ENCODE measurements around the gene AJUBA.

Gene AJUBA

GRCh38 chr14:22925513-22925912 lies 56.8 kb downstream of the AJUBA start:
- H4K20me1 ChIP-seq (ENCODE audit: insufficient read depth, low read length) = no peaks in the 10 kb centered on the region
- no peak overlapping the region for H3K4me3 ChIP-seq (ENCODE audit: low read depth in 1 of 2, low read length in 2 of 2)
- H3K36me3 ChIP-seq (ENCODE audit: insufficient read depth, low read length) = peaks cover 62% of the 10 kb centered on the region
- no peak overlapping the region for H2AFZ ChIP-seq (ENCODE audit: low read depth, low read length)
- no peak overlapping the region for H3K4me2 ChIP-seq (ENCODE audit: insufficient read depth, low read length)
- DNase-seq (no peak), ATAC-seq (ENCODE audit: insufficient read depth, low read depth) (no peak)
- no peaks in the 10 kb centered on the region for H3K9me3 ChIP-seq (ENCODE audit: insufficient read depth, low read length, severe bottlenecking)
- H3K79me2 ChIP-seq (ENCODE audit: insufficient read depth, low read length) = peaks cover 23% of the 10 kb centered on the region
- no peak overlapping the region for H3K9ac ChIP-seq (ENCODE audit: low read depth, low read length)
- no peak overlapping the region for H3K27ac ChIP-seq (ENCODE audit: low read length)
- H3K4me1 ChIP-seq (ENCODE audit: insufficient read depth, low read length) = peaks cover 32% of the 10 kb centered on the region
- TF ChIP-seq EZH2 (IDR thresholded peaks at IDR 0.05; ENCODE audit: borderline replicate concordance, low read depth, low read length, severe bottlenecking) (no peak), CTCF (IDR thresholded peaks at IDR 0.05; ENCODE audit: borderline replicate concordance, extremely low read depth, low read length, poor library complexity, severe bottlenecking) (no peak)
- H3K27me3 ChIP-seq (ENCODE audit: insufficient read depth, low read length, poor library complexity) = no peaks in the 10 kb centered on the region

GRCh38 chr14:22923746-22924145 lies 58.6 kb downstream of the AJUBA start:
- H4K20me1 ChIP-seq (ENCODE audit: insufficient read depth, low read length) = no peaks in the 10 kb centered on the region
- no peak overlapping the region for H3K27ac ChIP-seq (ENCODE audit: low read length)
- peaks cover 37% of the 10 kb centered on the region for H3K4me1 ChIP-seq (ENCODE audit: insufficient read depth, low read length)
- DNase-seq (no peak), ATAC-seq (ENCODE audit: insufficient read depth, low read depth) (no peak)
- no peak overlapping the region for H2AFZ ChIP-seq (ENCODE audit: low read depth, low read length)
- no peaks in the 10 kb centered on the region for H3K9me3 ChIP-seq (ENCODE audit: insufficient read depth, low read length, severe bottlenecking)
- H3K9ac ChIP-seq (ENCODE audit: low read depth, low read length) = no peak overlapping the region
- H3K4me3 ChIP-seq (ENCODE audit: low read depth in 1 of 2, low read length in 2 of 2) = no peak overlapping the region
- peaks cover 68% of the 10 kb centered on the region for H3K36me3 ChIP-seq (ENCODE audit: insufficient read depth, low read length)
- TF ChIP-seq EZH2 (IDR thresholded peaks at IDR 0.05; ENCODE audit: borderline replicate concordance, low read depth, low read length, severe bottlenecking) = no peak
- no peak for TF ChIP-seq CTCF (IDR thresholded peaks at IDR 0.05; ENCODE audit: borderline replicate concordance, extremely low read depth, low read length, poor library complexity, severe bottlenecking)
- no peaks in the 10 kb centered on the region for H3K27me3 ChIP-seq (ENCODE audit: insufficient read depth, low read length, poor library complexity)
- H3K4me2 ChIP-seq (ENCODE audit: insufficient read depth, low read length) = no peak overlapping the region
- peaks cover 19% of the 10 kb centered on the region for H3K79me2 ChIP-seq (ENCODE audit: insufficient read depth, low read length)

- Histone ChIP-seq H3K4me2 (ENCODE audit: insufficient read depth, low read length) (no peak overlapping the region), H3K36me3 (ENCODE audit: insufficient read depth, low read length) (peaks cover 67% of the 10 kb centered on the region), H3K79me2 (ENCODE audit: insufficient read depth, low read length) (peaks cover 20% of the 10 kb centered on the region), H3K27me3 (ENCODE audit: insufficient read depth, low read length, poor library complexity) (no peaks in the 10 kb centered on the region), H2AFZ (ENCODE audit: low read depth, low read length) (no peak overlapping the region), H3K9ac (ENCODE audit: low read depth, low read length) (no peak overlapping the region), H3K27ac (ENCODE audit: low read length) (no peak overlapping the region), H3K9me3 (ENCODE audit: insufficient read depth, low read length, severe bottlenecking) (no peaks in the 10 kb centered on the region), H4K20me1 (ENCODE audit: insufficient read depth, low read length) (peaks cover 2% of the 10 kb centered on the region; the same call in 1 of the 2 replicates), H3K4me1 (ENCODE audit: insufficient read depth, low read length) (peaks cover 31% of the 10 kb centered on the region), H3K4me3 (ENCODE audit: low read depth in 1 of 2, low read length in 2 of 2) (no peak overlapping the region)
- no peak for ATAC-seq (ENCODE audit: insufficient read depth, low read depth)
- TF ChIP-seq EZH2 (IDR thresholded peaks at IDR 0.05; ENCODE audit: borderline replicate concordance, low read depth, low read length, severe bottlenecking) = no peak
- no peak for TF ChIP-seq CTCF (IDR thresholded peaks at IDR 0.05; ENCODE audit: borderline replicate concordance, extremely low read depth, low read length, poor library complexity, severe bottlenecking)
- DNase-seq = no peak
These were observed 60.1 kb downstream of the AJUBA start for GRCh38 chr14:22922294-22922693.
